ENCODE measurements around the gene LCN12.

Gene LCN12

GRCh38 chr9:136982232-136983051 lies 30.4 kb downstream of the LCN12 start, which contains the start of gene LCNL1:
Gene LCNL1 (plus strand): TSS chr9:136982993. CDS start chr9:136983587, 594 bp downstream.
- FAIRE-seq (no peak), DNase-seq (ENCODE audit: insufficient read length, low spot score) (no peak)
- TF ChIP-seq CTCF (IDR thresholded peaks at IDR 0.05; ENCODE audit: insufficient read depth, missing control alignments) = no peak

- TF ChIP-seq CTCF (IDR thresholded peaks at IDR 0.05; ENCODE audit: insufficient read depth, missing control alignments) = no peak
- DNase-seq (ENCODE audit: insufficient read length, low spot score) (no peak), FAIRE-seq (no peak)
Observed at GRCh38 chr9:136983167-136983566, 31.1 kb downstream of the LCN12 start.

DNA sequence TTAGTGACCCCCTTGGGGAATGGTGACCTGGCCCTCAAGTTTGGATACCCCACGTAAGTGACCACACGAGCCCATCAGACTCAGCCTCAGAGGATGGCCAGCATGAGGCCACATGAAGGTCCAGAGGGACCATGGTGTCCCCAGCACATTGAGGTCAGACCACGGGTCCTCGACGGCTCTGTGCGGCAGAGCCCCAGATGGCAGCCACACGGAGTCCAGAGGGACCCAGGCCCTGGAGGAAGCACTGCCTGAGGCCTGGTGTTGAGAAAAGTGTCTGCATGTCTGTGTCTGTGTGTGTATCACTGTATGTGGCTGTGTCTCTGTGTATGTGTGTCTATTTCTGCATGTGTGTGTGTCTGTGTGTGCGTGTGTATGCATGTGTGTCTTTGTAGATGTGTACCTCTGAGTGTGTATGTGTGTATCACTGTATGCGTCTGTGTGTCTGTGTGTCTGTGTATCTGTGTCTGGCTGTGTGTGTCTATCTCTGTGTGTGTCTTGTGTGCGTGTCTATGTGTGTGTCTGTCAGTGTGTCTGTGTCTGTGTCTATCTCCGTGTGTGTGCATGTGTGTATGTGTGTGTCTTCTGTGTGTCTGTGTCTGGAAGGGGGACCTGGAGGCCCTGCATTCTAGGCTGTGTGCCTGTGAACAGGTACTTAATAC lies 31.7 kb downstream of the LCN12 start:
- FAIRE-seq = no peak
- DNase-seq (ENCODE audit: insufficient read length, low spot score) = no peak
- no peak for TF ChIP-seq CTCF (IDR thresholded peaks at IDR 0.05; ENCODE audit: insufficient read depth, missing control alignments)

- TF ChIP-seq CTCF (IDR thresholded peaks at IDR 0.05; ENCODE audit: insufficient read depth, missing control alignments) = no peak
- FAIRE-seq = no peak
- no peak for DNase-seq (ENCODE audit: insufficient read length, low spot score)
Observed at GRCh38 chr9:136984464-136985026, 32.5 kb downstream of the LCN12 start.

DNA sequence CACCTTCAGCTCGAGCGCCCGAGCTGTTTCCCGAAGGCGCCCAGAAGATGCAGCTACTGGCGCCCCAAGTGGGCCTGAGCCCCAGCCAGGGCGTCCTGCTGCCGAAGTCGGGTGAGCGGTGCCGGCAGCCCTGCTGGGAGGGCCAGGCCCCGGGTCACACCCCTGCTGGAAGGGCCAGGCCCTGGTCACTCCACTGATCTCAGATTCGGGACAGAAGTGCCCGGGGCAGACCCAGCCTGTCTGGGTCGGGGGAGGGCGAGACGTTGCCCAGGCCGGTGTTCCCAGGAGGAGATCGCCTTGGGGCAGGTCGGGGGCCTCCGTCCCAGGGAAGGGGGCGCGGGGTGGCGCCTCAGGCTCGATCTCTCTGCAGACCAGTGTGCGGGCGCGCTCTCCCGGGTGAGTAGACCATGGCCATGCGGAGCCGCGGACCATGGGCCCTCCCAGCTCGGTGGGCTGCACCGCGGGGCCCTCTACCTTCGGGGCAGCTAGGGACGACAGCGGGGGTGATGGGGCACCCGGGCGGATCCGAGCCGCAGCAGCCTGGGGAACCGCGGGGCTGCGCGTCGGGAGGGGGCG lies 33.0 kb downstream of the LCN12 start:
- DNase-seq (ENCODE audit: insufficient read length, low spot score) (no peak), FAIRE-seq (no peak)
- no peak for TF ChIP-seq CTCF (IDR thresholded peaks at IDR 0.05; ENCODE audit: insufficient read depth, missing control alignments)

DNA sequence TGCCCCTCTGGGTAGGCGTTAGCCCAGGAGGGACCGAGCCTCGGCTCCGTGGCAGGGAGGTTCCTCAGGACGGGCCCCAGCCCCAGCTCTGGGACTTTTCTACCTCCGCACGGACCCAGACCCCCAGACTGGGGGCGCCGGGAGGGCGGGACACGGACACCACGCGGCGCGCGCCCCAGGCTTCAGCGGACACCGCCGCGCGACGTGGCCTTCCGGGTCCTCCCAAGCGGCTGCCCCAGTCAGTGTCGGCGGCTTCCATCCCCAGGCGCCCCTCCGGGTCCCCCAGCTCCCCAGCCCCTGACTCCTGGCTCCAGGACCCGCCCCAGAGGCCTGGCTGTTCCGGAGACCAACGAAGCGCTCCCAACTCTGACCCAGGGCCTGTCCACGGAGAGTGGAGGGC lies 33.8 kb downstream of the LCN12 start:
- no peak for FAIRE-seq
- no peak for DNase-seq (ENCODE audit: insufficient read length, low spot score)

More for the DNA sequence above, 33.8 kb downstream of the LCN12 start:
- no peak for TF ChIP-seq CTCF (IDR thresholded peaks at IDR 0.05; ENCODE audit: insufficient read depth, missing control alignments)
